Subcutaneous abdominal adipose tissue (tissue), 5 donors: ENCODE results near the gene PRKCA.

Source experiments
- H3K27ac ChIP-seq: one replicate; pipeline ENCODE4 v1.7.0; 2013; ENCODE audit warnings: low read depth, mild to moderate bottlenecking, inconsistent platforms, low read length, moderate library complexity
- H3K27me3 ChIP-seq, 5 donors: one replicate each; pipeline ENCODE4 v1.7.0; 2013; ENCODE audit warnings: low read length in 5 of 5, inconsistent platforms in 1 of 5; ENCODE audit not compliant: control insufficient read depth in 5 of 5, insufficient read depth in 4 of 5
- H3K36me3 ChIP-seq, 5 donors: one replicate each; pipeline ENCODE4 v1.7.0; 2013; ENCODE audit warnings: low read length in 5 of 5; ENCODE audit not compliant: control insufficient read depth in 5 of 5, insufficient read depth in 5 of 5
- H3K4me1 ChIP-seq, 5 donors: one replicate each; pipeline ENCODE4 v1.7.0; 2013; ENCODE audit warnings: low read length in 5 of 5, mild to moderate bottlenecking in 3 of 5, moderate library complexity in 1 of 5; ENCODE audit not compliant: control insufficient read depth in 5 of 5, insufficient read depth in 5 of 5
- H3K4me3 ChIP-seq, 5 donors: one replicate each; pipeline ENCODE4 v1.7.0; 2013; ENCODE audit warnings: low read length in 5 of 5, low read depth in 1 of 5
- H3K9ac ChIP-seq, 5 donors: one replicate each; pipeline ENCODE4 v1.7.0; 2013; ENCODE audit warnings: low read length in 5 of 5, mild to moderate bottlenecking in 4 of 5, moderate library complexity in 3 of 5
- H3K9me3 ChIP-seq, 5 donors: one replicate each; pipeline ENCODE4 v1.7.0; 2013; ENCODE audit warnings: low read length in 5 of 5; ENCODE audit not compliant: control insufficient read depth in 5 of 5
- donor health status: healthy.
- donor health status: healthy.
- donor health status: healthy.
- donor health status: healthy.
- donor health status: healthy.

The PRKCA gene

DNA sequence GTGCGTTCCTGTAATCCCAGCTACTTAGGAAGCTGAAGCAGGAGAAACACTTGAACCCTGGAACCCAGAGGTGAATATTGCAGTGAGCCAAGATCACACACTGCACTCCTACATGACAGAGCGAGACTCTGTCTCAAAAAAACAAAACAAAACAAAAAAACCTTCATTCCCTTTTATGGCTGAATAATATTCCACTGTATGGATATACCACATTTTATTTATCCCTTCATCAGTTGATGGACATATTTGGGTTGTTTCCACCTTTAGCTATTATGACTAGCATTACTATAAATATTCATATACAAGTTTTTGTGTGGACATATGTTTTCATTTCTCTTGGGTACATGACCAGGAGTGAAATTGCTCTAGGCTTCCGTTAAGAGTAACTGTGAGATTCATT, 30.9 kb upstream of the PRKCA start:
- H3K9me3 ChIP-seq = peaks cover 0 to 3% (median 0%) of the 10 kb centered on the region in 5 donors
- H3K27ac ChIP-seq = no peak overlapping the region
- H3K27me3 ChIP-seq = peaks cover 0 to 4% (median 0%) of the 10 kb centered on the region in 5 donors
- no peak overlapping the region for H3K4me3 ChIP-seq
- H3K4me1 ChIP-seq = peaks cover 0 to 2% (median 0%) of the 10 kb centered on the region in 5 donors
- no peak overlapping the region for H3K9ac ChIP-seq
- no peaks in the 10 kb centered on the region for H3K36me3 ChIP-seq

DNA sequence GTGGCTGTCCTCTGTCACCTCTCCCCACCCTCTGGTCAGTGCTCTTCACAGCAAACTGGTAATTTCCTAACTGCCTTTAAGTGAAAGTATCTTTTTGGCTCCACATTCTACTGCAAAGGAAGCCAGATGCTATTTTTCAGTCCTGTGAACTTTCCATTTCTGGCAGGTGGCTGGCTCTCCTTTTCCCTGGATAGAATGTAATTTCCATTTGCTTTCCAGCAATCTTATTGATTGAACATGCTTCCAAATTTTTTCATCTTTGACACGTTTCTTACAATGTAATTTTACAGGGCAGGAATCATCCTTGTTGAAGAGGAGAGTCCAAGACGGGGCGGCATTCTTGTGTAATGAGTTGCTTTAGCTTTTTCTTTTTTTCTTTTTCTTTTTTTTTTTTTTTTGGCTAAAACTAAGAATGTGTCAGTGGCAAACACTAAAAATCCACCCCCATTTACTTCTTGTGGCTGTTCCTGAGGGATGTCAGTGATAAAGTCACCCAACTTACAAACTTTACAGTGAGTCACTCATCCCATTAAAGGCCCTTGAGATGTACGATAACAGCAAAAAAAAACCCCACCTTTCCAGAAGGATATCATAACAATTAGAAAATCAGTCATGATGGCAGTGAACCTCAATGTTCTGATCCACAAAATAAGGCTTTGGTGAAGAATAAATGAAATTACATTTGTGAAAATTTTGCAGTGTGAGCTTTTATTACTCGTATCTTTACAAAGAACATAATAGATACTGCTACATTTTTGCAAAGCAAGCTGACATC, 29.4 kb upstream of the PRKCA start:
- H3K27ac ChIP-seq = no peak overlapping the region
- no peaks in the 10 kb centered on the region for H3K36me3 ChIP-seq

DNA sequence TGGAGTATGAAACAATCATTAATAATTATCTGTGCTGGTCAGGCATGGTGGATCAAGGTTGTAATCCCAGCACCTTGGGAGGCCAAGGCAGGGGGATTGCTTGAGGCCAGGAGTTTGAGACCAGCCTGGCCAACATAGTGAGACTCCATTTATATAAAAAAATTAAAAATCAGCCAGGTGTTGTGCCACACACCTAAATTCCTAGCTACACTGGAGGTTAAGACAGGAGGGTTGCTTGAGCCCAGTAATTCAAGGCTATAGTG, 28.9 kb upstream of the PRKCA start:
- Histone ChIP-seq H3K9me3 (peaks cover 0 to 3% (median 0%) of the 10 kb centered on the region in 5 donors), H3K36me3 (no peaks in the 10 kb centered on the region), H3K27me3 (peaks cover 0 to 4% (median 0%) of the 10 kb centered on the region in 5 donors), H3K9ac (no peak overlapping the region), H3K4me1 (peaks cover 0 to 2% (median 0%) of the 10 kb centered on the region in 5 donors), H3K4me3 (no peak overlapping the region), H3K27ac (no peak overlapping the region)

More for the DNA sequence above, 29.4 kb upstream of the PRKCA start:
- Histone ChIP-seq H3K4me3 (no peak overlapping the region), H3K27me3 (peaks cover 0 to 4% (median 0%) of the 10 kb centered on the region in 5 donors), H3K9me3 (peaks cover 0 to 3% (median 0%) of the 10 kb centered on the region in 5 donors), H3K4me1 (peaks cover 0 to 2% (median 0%) of the 10 kb centered on the region in 5 donors), H3K9ac (no peak overlapping the region)

DNA sequence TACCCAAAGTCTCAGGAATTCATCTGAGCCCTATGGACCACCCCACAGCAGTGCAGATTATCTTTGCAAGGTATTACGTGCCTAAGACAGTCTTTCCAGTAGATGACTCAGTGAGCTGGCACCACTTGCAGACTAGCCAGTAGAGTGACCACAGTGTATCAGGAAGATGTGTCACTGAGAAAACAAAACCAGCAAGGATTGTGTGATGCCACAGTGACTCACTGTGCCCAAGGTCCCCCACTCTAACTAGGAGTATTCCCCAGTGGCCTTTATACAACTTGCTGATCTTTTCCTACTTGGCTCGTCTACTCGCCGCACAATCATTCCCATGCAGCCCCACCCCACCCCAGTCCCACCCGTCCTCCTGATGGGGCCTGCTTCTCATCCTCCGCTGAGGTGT, 26.8 kb upstream of the PRKCA start:
- no peak overlapping the region for H3K4me3 ChIP-seq
- peaks cover 0 to 2% (median 0%) of the 10 kb centered on the region in 5 donors for H3K4me1 ChIP-seq
- H3K27ac ChIP-seq = no peak overlapping the region
- no peak overlapping the region for H3K9ac ChIP-seq
- no peaks in the 10 kb centered on the region for H3K36me3 ChIP-seq
- peaks cover 0 to 4% (median 0%) of the 10 kb centered on the region in 5 donors for H3K27me3 ChIP-seq
- H3K9me3 ChIP-seq = peaks cover 0 to 3% (median 0%) of the 10 kb centered on the region in 5 donors

DNA sequence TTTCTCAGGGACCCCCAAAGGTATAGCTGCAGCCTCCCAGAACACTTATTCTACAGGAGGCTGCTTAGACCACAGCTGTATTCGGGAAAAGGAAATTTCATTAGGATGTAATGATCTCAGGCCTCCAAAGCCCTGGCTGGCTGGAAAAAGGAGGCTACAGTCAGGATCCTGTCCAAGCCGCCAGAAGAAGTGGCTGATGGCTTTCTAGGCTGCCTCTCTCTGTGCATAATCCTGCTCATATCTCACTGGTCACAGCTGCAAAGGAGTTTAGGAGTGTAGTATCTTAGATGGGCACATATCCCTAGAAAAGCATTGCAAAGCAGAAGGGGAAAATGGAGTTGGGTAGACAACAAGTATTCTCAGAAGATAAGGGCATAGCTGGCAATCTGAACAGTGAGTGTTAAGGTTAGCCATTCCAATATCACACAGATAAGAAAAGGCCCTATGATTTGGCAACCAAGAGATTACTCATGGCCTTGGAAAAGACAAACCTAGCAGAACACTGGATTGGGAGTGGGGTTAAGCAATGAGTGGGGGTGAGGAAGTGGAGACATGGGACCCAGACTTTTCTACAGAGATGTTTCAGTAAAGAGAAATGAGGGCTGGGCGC, 26.0 kb upstream of the PRKCA start:
- no peaks in the 10 kb centered on the region for H3K36me3 ChIP-seq
- H3K9me3 ChIP-seq = peaks cover 0 to 3% (median 0%) of the 10 kb centered on the region in 5 donors
- H3K4me1 ChIP-seq = peaks cover 0 to 2% (median 0%) of the 10 kb centered on the region in 5 donors
- H3K27ac ChIP-seq = no peak overlapping the region
- no peak overlapping the region for H3K9ac ChIP-seq
- H3K27me3 ChIP-seq = peaks cover 0 to 4% (median 0%) of the 10 kb centered on the region in 5 donors
- no peak overlapping the region for H3K4me3 ChIP-seq

GRCh38 chr17:66277191-66277590, 25.2 kb upstream of the PRKCA start:
- Histone ChIP-seq H3K36me3 (no peaks in the 10 kb centered on the region), H3K9me3 (no peaks in the 10 kb centered on the region), H3K27ac (no peak overlapping the region), H3K4me1 (peaks cover 0 to 2% (median 0%) of the 10 kb centered on the region in 5 donors), H3K4me3 (no peak overlapping the region), H3K27me3 (peaks cover 0 to 4% (median 0%) of the 10 kb centered on the region in 5 donors), H3K9ac (no peak overlapping the region)

- Histone ChIP-seq H3K27ac (no peak overlapping the region), H3K4me3 (no peak overlapping the region), H3K9me3 (no peaks in the 10 kb centered on the region), H3K36me3 (no peaks in the 10 kb centered on the region), H3K27me3 (peaks cover 0 to 5% (median 0%) of the 10 kb centered on the region in 5 donors), H3K4me1 (peaks cover 0 to 6% (median 0%) of the 10 kb centered on the region in 5 donors), H3K9ac (no peak overlapping the region)
Observed at GRCh38 chr17:66281661-66282369, 20.6 kb upstream of the PRKCA start.

DNA sequence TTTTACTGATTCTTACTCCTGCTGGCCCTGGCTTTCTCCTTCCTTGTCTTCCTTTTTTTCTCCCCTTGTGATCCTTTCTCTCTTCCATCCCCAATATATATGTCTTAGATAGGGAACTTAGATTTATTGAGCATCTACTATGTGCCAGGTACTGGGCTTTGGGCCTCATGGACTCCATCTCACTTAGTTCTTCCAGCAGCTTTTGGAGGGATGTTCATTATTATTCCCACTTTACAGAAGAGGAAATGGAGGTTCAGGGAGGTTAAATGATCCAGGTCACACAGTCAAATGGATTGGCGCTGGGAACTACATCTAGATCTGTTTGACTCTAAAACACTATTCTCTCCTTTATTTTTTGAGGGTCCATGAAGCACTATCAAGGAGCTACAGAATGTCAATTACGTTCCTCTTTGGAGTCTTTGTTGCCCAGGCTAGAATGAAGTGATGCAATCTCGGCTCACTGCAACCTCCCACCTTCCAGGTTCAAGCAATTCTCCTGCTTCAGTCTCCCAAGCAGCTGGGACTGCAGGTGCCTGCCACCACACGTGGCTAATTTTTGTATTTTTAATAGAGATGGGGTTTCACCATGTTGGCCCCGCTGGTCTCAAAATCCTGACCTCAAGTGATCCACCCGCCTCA, 19.0 kb upstream of the PRKCA start:
- H3K27ac ChIP-seq = no peak overlapping the region
- H3K27me3 ChIP-seq = peaks cover 0 to 5% (median 0%) of the 10 kb centered on the region in 5 donors
- H3K9ac ChIP-seq = no peak overlapping the region
- no peaks in the 10 kb centered on the region for H3K9me3 ChIP-seq
- H3K36me3 ChIP-seq = no peaks in the 10 kb centered on the region
- H3K4me3 ChIP-seq = no peak overlapping the region
- peaks cover 0 to 6% (median 0%) of the 10 kb centered on the region in 5 donors for H3K4me1 ChIP-seq

DNA sequence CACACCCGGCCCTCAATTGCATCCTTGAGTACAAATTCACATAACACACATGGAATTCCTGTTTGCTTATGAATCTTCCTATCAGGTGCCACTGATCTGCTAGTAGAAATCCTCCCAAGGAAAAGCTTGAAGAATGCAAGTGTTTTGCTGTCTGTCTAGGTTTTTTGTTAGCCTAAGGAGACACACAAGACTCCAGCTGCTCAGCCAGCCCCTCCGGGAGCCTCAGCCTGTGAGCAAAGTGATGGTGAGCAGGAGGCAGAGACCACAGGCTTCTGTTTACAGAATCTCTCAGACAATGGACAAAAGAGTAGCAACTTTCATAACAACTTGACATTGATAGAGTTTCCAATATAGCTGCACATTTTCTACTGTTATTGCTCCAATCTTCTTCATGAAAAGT, 18.4 kb upstream of the PRKCA start:
- Histone ChIP-seq H3K27me3 (peaks cover 0 to 5% (median 0%) of the 10 kb centered on the region in 5 donors), H3K4me3 (no peak overlapping the region), H3K4me1 (peaks cover 0 to 6% (median 0%) of the 10 kb centered on the region in 5 donors), H3K9ac (no peak overlapping the region), H3K27ac (no peak overlapping the region), H3K36me3 (no peaks in the 10 kb centered on the region), H3K9me3 (no peaks in the 10 kb centered on the region)
